ENCODE data around the gene GLI3. TPM values are rescaled to one million over a fixed set of nuclear protein-coding genes. Genes with fewer than 3 reads are reported as not detected.

Gene GLI3
- total RNA-seq, 1 donor from 2014 or later = 32.0 TPM

- Mint-ChIP-seq H3K4me3 (no peak overlapping the region), H3K9me3 (peaks cover 1% of the 10 kb centered on the region)
- TF ChIP-seq EZH2 (IDR thresholded peaks at IDR 0.05) (no peak), CTCF (IDR thresholded peaks at IDR 0.05) (no peak), EZH2phosphoT487 (IDR thresholded peaks at IDR 0.05) (no peak)
Measured at GRCh38 chr7:42075418-42075817, 161.6 kb downstream of the GLI3 start.

GRCh38 chr7:42074076-42074475 lies 162.9 kb downstream of the GLI3 start:
- H3F3A ChIP-seq (ENCODE audit: low read depth) = peaks cover 30% of the 10 kb centered on the region
- H3K4me1 ChIP-seq = peaks cover 61% of the 10 kb centered on the region
- no peaks in the 10 kb centered on the region for H3K36me3 ChIP-seq
- H3K4me3 Mint-ChIP-seq = no peak overlapping the region
- H3K4me3 ChIP-seq = no peak overlapping the region
- peaks cover 94% of the 10 kb centered on the region for H4K20me1 ChIP-seq (ENCODE audit: low read depth)
- H3K4me1 Mint-ChIP-seq = peaks cover 84% of the 10 kb centered on the region
- peaks cover 1% of the 10 kb centered on the region for H3K9me3 Mint-ChIP-seq
- no peak overlapping the region for H3K9ac ChIP-seq
- H3K27me3 Mint-ChIP-seq (ENCODE audit: insufficient read depth, low read depth) = no peaks in the 10 kb centered on the region
- H3K9me3 ChIP-seq (ENCODE audit: low read depth) = no peaks in the 10 kb centered on the region
- TF ChIP-seq EZH2 (IDR thresholded peaks at IDR 0.05) = no peak
- no peak for TF ChIP-seq EZH2phosphoT487 (IDR thresholded peaks at IDR 0.05)
- TF ChIP-seq CTCF (IDR thresholded peaks at IDR 0.05) = no peak
- H3K27ac Mint-ChIP-seq = peak overlapping the region; percentile 86
- H3K27me3 ChIP-seq = no peaks in the 10 kb centered on the region
- no peak overlapping the region for H2AFZ ChIP-seq (replicated peaks)
- H3K79me2 ChIP-seq (ENCODE audit: low read depth) = peaks cover 84% of the 10 kb centered on the region
- peak overlapping the region; percentile 2 for H3K27ac ChIP-seq
- H3K4me2 ChIP-seq = no peak overlapping the region
- peaks cover 23% of the 10 kb centered on the region for H3K36me3 Mint-ChIP-seq
- no peak for DNase-seq (ENCODE audit: low spot score)

More at GRCh38 chr7:42075418-42075817, 161.6 kb downstream of the GLI3 start:
- Histone ChIP-seq H3K36me3 (peaks cover 2% of the 10 kb centered on the region), H3K4me1 (peaks cover 48% of the 10 kb centered on the region), H3K27ac (no peak overlapping the region), H3K9ac (no peak overlapping the region), H3K9me3 (ENCODE audit: low read depth) (no peaks in the 10 kb centered on the region), H3K4me3 (no peak overlapping the region), H3K27me3 (no peaks in the 10 kb centered on the region), H3K79me2 (ENCODE audit: low read depth) (peaks cover 84% of the 10 kb centered on the region), H4K20me1 (ENCODE audit: low read depth) (peaks cover 88% of the 10 kb centered on the region), H3F3A (ENCODE audit: low read depth) (peaks cover 17% of the 10 kb centered on the region), H2AFZ (replicated peaks) (no peak overlapping the region), H3K4me2 (no peak overlapping the region)
- no peak for DNase-seq (ENCODE audit: low spot score)
- no peaks in the 10 kb centered on the region for H3K27me3 Mint-ChIP-seq (ENCODE audit: insufficient read depth, low read depth)
- peaks cover 71% of the 10 kb centered on the region for H3K4me1 Mint-ChIP-seq
- H3K27ac Mint-ChIP-seq = no peak overlapping the region
- peaks cover 35% of the 10 kb centered on the region for H3K36me3 Mint-ChIP-seq

GRCh38 chr7:42071372-42072261 lies 165.4 kb downstream of the GLI3 start:
- H3K79me2 ChIP-seq (ENCODE audit: low read depth) = peaks cover 89% of the 10 kb centered on the region
- H3K9me3 ChIP-seq (ENCODE audit: low read depth) = no peaks in the 10 kb centered on the region
- DNase-seq (ENCODE audit: low spot score) = peak; percentile 52
- H3K36me3 ChIP-seq = no peaks in the 10 kb centered on the region
- TF ChIP-seq EZH2phosphoT487 (IDR thresholded peaks at IDR 0.05) (no peak), CTCF (IDR thresholded peaks at IDR 0.05) (peak; percentile 38), EZH2 (IDR thresholded peaks at IDR 0.05) (no peak)
- H3K27me3 ChIP-seq = no peaks in the 10 kb centered on the region
- Mint-ChIP-seq H3K27me3 (ENCODE audit: insufficient read depth, low read depth) (peaks cover 2% of the 10 kb centered on the region), H3K4me3 (peak overlapping the region; percentile 58), H3K9me3 (no peaks in the 10 kb centered on the region), H3K4me1 (peaks cover 92% of the 10 kb centered on the region), H3K36me3 (peaks cover 15% of the 10 kb centered on the region), H3K27ac (peak overlapping the region; percentile 87)
- no peak overlapping the region for H3K9ac ChIP-seq
- H3K27ac ChIP-seq = peak overlapping the region; percentile 21
- peak overlapping the region; percentile 50 for H3K4me2 ChIP-seq
- peaks cover 99% of the 10 kb centered on the region for H4K20me1 ChIP-seq (ENCODE audit: low read depth)
- H3K4me1 ChIP-seq = peaks cover 85% of the 10 kb centered on the region
- H3K4me3 ChIP-seq = no peak overlapping the region
- no peak overlapping the region for H2AFZ ChIP-seq (replicated peaks)
- H3F3A ChIP-seq (ENCODE audit: low read depth) = peaks cover 54% of the 10 kb centered on the region

Data from neural progenitor cell (in vitro differentiated cells).